Keratinocyte (primary cell): ENCODE results near the gene ZNRF1. TPM values are rescaled to one million over a fixed set of nuclear protein-coding genes. Genes with fewer than 3 reads are reported as not detected.

Source experiments
- DNase-seq: peaks from one replicate; pipeline ENCODE4 v3.0.0-alpha.2; 2011; ENCODE audit warnings: low read depth, missing footprints, low spot score
- FAIRE-seq: peaks from 2 replicates; lab custom pipeline; 2011; peaks lifted over from hg19 to GRCh38; lab: Jason Lieb, UNC
- H2AFZ ChIP-seq: 2 replicates; pipeline ENCODE4 v1.6.0; 2012; ENCODE audit warnings: low read length, control low read depth, inconsistent platforms; ENCODE audit not compliant: control insufficient read depth
- H3K27ac ChIP-seq: 2 replicates; pipeline ENCODE4 v1.5.1; 2011; ENCODE audit warnings: low read length; ENCODE audit not compliant: control insufficient read depth, insufficient read depth
- H3K27me3 ChIP-seq: 3 replicates; pipeline ENCODE4 v1.6.0; 2011; ENCODE audit warnings: low read length; ENCODE audit not compliant: control insufficient read depth, insufficient read depth; ENCODE audit errors: extremely low read depth
- H3K36me3 ChIP-seq, 2 experiments: 2 replicates in 1 of 2; 3 replicates in 1 of 2; pipeline ENCODE4 v1.5.1; 2011; ENCODE audit warnings: low read length in 2 of 2, mild to moderate bottlenecking in 1 of 2; ENCODE audit not compliant: control insufficient read depth in 2 of 2, insufficient read depth in 2 of 2; ENCODE audit errors: extremely low read depth in 1 of 2
- H3K4me1 ChIP-seq: 3 replicates; pipeline ENCODE4 v1.5.1; 2011; ENCODE audit warnings: low read length; ENCODE audit not compliant: control insufficient read depth, insufficient read depth; ENCODE audit errors: extremely low read depth
- H3K4me2 ChIP-seq: 3 replicates; pipeline ENCODE4 v1.6.0; 2011; ENCODE audit warnings: low read depth, low read length; ENCODE audit not compliant: control insufficient read depth, insufficient read depth; ENCODE audit errors: extremely low read depth
- H3K4me3 ChIP-seq, 3 experiments: fragments of 200-600 bp in 1 of 3; sonication (generic) in 1 of 3; 2 replicates in 2 of 3; 3 replicates in 1 of 3; pipeline ENCODE4 v1.5.1; 2011 to 2016; ENCODE audit warnings: low read length in 3 of 3, mild to moderate bottlenecking in 3 of 3, control low read depth in 2 of 3, inconsistent platforms in 1 of 3, low read depth in 1 of 3, mixed read lengths in 1 of 3, mixed run types in 1 of 3, moderate library complexity in 1 of 3; ENCODE audit not compliant: control insufficient read depth in 2 of 3, insufficient read depth in 2 of 3; ENCODE audit errors: extremely low read depth in 1 of 3
- H3K79me2 ChIP-seq: 2 replicates; pipeline ENCODE4 v1.6.0; 2012; ENCODE audit warnings: low read length; ENCODE audit not compliant: control insufficient read depth, insufficient read depth
- H3K9ac ChIP-seq: 3 replicates; pipeline ENCODE4 v1.6.0; 2011; ENCODE audit warnings: low read length; ENCODE audit not compliant: control insufficient read depth, insufficient read depth; ENCODE audit errors: extremely low read depth
- H3K9me1 ChIP-seq: 3 replicates; pipeline ENCODE4 v1.6.0; 2011; ENCODE audit warnings: low read length; ENCODE audit not compliant: control insufficient read depth, insufficient read depth; ENCODE audit errors: extremely low read depth
- H3K9me3 ChIP-seq: 2 replicates; pipeline ENCODE4 v1.5.1; 2012; ENCODE audit warnings: low read depth, low read length; ENCODE audit not compliant: control insufficient read depth
- H4K20me1 ChIP-seq: 3 replicates; pipeline ENCODE4 v1.6.0; 2011; ENCODE audit warnings: low read length; ENCODE audit not compliant: control insufficient read depth, insufficient read depth; ENCODE audit errors: extremely low read depth
- CTCF ChIP-seq, 3 experiments: IDR thresholded peaks in 1 of 3; conservative IDR thresholded peaks in 1 of 3; optimal IDR thresholded peaks in 1 of 3; 2 replicates in 2 of 3; 3 replicates in 1 of 3; pipeline versions ENCODE3 to v1.5.1; 2011; ENCODE audit warnings: low read length in 3 of 3, mild to moderate bottlenecking in 3 of 3, moderate library complexity in 2 of 3, control low read depth in 1 of 3, inconsistent platforms in 1 of 3; ENCODE audit not compliant: insufficient read depth in 2 of 3; ENCODE audit errors: extremely low read depth in 1 of 3
- EZH2 ChIP-seq: IDR thresholded peaks from one replicate; pipeline ENCODE4 v1.6.1; 2012; ENCODE audit warnings: inconsistent platforms, mild to moderate bottlenecking, low read length, moderate library complexity
- dilution Hi-C: fragments of 300-500 bp; cut with MboI; formaldehyde crosslinking; loops from one replicate; pipeline ENCODE4 v1.7.0; 2020; ENCODE audit warnings: low sequenced_read_pairs; ENCODE audit not compliant: extremely low pct_ligation_motif_present
- polyA plus RNA-seq, 5 experiments: library from polyadenylated mRNA; depleted of rRNA in 3 of 5; stranded (reverse) in 3 of 5; stranded (forward) in 1 of 5; unstranded in 1 of 5; fragments of >200 nt; gene quantifications; 1 replicate in 1 of 5; 2 replicates in 3 of 5; 3 replicates in 1 of 5; pipeline versions ENCODE4 v1.2.1 to v1.2.3, GENCODE V29; 2011 to 2012; ENCODE audit warnings: missing spikeins in 2 of 5, low read depth in 1 of 5, low replicate concordance in 1 of 5

The ZNRF1 gene
- polyA plus RNA-seq, 1 donor (not counting 4 experiments of a cell fraction or from before 2014, with no cell fraction given), result 19.1 TPM

- no peak for DNase-seq
- Histone ChIP-seq H3K36me3 (peaks cover 8 to 12% of the 10 kb centered on the region in 2 experiments), H3K9me3 (no peaks in the 10 kb centered on the region), H2AFZ (no peak overlapping the region), H3K4me1 (no peaks in the 10 kb centered on the region), H3K4me2 (no peak overlapping the region), H3K4me3 (no peak overlapping the region), H3K9me1 (no peaks in the 10 kb centered on the region), H3K27ac (no peak overlapping the region), H4K20me1 (no peaks in the 10 kb centered on the region), H3K9ac (no peak overlapping the region), H3K79me2 (no peaks in the 10 kb centered on the region), H3K27me3 (no peaks in the 10 kb centered on the region)
- FAIRE-seq, result no peak
- dilution Hi-C loops, result no loop called here
- TF ChIP-seq EZH2, result no peak
- TF ChIP-seq CTCF (optimal IDR thresholded peaks at IDR 0.05 in 1 of 3, IDR thresholded peaks at IDR 0.05 in 1 of 3, conservative IDR thresholded peaks at IDR 0.05 in 1 of 3; ENCODE audit: extremely low read depth in 1 of 3, insufficient read depth in 2 of 3, low read length in 3 of 3), result no peak
Measured at GRCh38 chr16:74950511-74950910, 48.3 kb upstream of the ZNRF1 start.

GRCh38 chr16:74951206-74951605 lies 47.6 kb upstream of the ZNRF1 start:
- no peak overlapping the region for H3K9ac ChIP-seq
- H3K9me1 ChIP-seq, result no peaks in the 10 kb centered on the region
- dilution Hi-C loops, result no loop called here
- FAIRE-seq (no peak), DNase-seq (no peak)
- H4K20me1 ChIP-seq, result no peaks in the 10 kb centered on the region
- peaks cover 8 to 16% of the 10 kb centered on the region in 2 experiments for H3K36me3 ChIP-seq
- no peaks in the 10 kb centered on the region for H3K79me2 ChIP-seq
- TF ChIP-seq EZH2, result no peak
- TF ChIP-seq CTCF (optimal IDR thresholded peaks at IDR 0.05 in 1 of 3, IDR thresholded peaks at IDR 0.05 in 1 of 3, conservative IDR thresholded peaks at IDR 0.05 in 1 of 3; ENCODE audit: extremely low read depth in 1 of 3, insufficient read depth in 2 of 3, low read length in 3 of 3), result no peak
- no peaks in the 10 kb centered on the region for H3K27me3 ChIP-seq
- no peak overlapping the region for H3K4me3 ChIP-seq
- no peaks in the 10 kb centered on the region for H3K4me1 ChIP-seq
- H3K4me2 ChIP-seq, result no peak overlapping the region
- no peaks in the 10 kb centered on the region for H3K9me3 ChIP-seq
- no peak overlapping the region for H2AFZ ChIP-seq
- no peak overlapping the region for H3K27ac ChIP-seq
